Choroid plexus epithelial cell (primary cell): ENCODE data around the gene CMIP.
A peak's percentile ranks its signal among the peaks of the same experiment; 100 is the strongest.
"Not testable (repeated sequence)": the region's sequence is repeated elsewhere in the genome, so short reads cannot be mapped to it uniquely, and the experiment has no call there.

Experiments
- DNase-seq: peaks from one replicate; pipeline ENCODE4 v3.0.0-alpha.2; 2010; ENCODE audit warnings: low read depth
- H3K4me3 ChIP-seq: 2 replicates; pipeline ENCODE4 v1.5.1; 2011; ENCODE audit warnings: low read depth, mild to moderate bottlenecking, control low read depth, low read length, moderate library complexity
- TF ChIP-seq, protein P1 (sequence below): conservative IDR thresholded peaks from 2 replicates; pipeline ENCODE4 v1.5.1; 2011; ENCODE audit warnings: low read depth, mild to moderate bottlenecking, control low read depth, inconsistent platforms, low read length, moderate library complexity

CMIP gene

DNA sequence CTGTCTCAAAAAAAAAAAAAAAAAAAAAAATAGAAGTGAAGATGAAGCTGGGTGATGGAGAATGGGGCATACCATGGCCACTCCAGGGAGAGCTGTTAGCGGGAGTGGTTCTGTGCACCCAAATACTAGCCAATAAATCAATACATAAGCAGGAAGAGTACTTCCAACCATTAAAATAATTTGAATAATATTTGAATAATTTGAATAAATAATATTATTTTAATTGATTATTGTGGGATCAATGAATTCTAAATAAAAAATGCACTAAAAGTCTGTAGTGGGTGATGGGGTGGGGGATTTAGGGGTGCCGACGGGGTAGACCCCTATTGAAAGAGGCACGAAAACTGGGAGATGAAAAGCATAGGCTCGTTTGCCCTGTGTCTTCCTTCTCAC lies 41.4 kb upstream of the CMIP start:
- H3K4me3 ChIP-seq = no peak overlapping the region
- no peak for DNase-seq
- TF ChIP-seq, protein P1, sequence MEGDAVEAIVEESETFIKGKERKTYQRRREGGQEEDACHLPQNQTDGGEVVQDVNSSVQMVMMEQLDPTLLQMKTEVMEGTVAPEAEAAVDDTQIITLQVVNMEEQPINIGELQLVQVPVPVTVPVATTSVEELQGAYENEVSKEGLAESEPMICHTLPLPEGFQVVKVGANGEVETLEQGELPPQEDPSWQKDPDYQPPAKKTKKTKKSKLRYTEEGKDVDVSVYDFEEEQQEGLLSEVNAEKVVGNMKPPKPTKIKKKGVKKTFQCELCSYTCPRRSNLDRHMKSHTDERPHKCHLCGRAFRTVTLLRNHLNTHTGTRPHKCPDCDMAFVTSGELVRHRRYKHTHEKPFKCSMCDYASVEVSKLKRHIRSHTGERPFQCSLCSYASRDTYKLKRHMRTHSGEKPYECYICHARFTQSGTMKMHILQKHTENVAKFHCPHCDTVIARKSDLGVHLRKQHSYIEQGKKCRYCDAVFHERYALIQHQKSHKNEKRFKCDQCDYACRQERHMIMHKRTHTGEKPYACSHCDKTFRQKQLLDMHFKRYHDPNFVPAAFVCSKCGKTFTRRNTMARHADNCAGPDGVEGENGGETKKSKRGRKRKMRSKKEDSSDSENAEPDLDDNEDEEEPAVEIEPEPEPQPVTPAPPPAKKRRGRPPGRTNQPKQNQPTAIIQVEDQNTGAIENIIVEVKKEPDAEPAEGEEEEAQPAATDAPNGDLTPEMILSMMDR = no peak

DNA sequence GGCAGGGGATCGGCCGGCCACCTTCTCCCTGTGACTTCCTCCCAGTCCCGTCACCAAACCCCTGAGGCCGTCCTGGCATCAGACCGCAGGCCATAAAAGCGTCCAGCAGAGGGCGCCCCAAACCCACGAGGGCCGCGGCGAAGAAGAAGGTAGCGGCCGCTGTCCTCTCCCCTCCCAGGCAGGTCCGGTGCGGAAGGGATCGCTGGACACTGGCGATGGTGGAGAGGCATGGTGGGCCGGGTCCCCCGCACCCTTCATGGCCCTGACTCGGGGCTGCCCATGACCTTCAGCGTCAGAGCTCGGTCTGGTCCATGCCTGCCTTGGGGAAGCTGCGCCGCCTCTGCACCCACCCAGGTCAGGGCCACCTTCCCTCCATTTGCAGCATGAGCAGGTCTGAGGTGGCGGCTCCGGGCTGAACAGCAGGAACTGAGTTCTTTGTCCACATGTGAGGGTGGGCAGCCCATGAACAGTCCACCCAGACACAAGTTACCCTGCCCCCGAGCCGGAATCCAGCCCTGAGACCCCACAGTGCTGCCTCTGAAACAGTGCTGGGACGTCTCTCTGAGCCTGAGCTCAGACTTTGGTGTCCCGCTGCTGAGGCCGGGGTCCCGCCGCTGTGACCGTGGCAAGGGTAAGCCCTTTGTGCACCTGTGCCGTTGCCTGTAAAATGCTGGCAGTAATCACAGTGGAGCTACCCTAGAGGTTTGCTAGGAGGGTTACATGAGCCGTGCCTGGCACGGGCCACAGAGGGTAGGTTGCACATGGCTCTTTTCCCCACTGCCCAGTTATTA lies 40.8 kb upstream of the CMIP start:
- DNase-seq = peak; percentile 71
- TF ChIP-seq, protein P1 = peak; percentile 91
- peak overlapping the region; percentile 40 for H3K4me3 ChIP-seq

DNA sequence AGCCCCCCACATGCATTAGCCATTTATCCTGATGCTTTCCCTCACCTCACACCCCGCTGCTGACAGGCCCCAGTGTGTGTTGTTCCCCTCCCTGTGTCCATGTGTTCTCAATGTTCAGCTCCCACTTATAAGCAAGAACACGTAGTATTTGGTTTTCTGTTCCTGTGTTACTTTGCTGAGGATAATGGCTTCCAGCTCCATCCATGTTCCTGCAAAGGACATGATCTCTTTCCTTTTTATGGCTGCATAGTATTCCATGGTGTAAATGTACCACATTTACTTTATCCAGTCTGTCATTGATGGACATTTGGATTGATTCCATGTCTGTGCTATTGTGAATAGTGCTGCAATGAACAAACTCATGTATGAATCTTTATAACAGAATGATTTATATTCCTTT lies 39.6 kb upstream of the CMIP start:
- DNase-seq, H3K4me3 ChIP-seq: not testable (repeated sequence)

DNA sequence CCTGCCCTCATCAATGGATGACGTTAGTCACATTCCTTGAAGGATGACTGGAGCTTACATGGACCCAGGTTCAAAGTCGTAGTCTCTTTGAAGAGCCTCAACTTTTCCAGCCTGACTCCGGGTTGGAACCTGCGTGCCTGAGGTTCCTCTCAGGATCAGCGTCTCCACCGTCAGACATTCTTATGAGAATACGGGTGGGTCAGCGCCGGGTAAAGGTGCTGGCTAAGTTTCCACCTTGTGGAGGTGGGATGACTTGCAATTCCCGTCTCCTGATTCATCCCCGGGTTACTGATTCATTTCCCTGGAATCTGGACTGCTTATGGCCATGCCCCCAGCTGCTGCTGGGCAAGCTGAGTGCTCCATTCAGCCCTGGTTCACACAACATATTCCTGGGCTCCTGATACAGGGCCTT lies 38.9 kb upstream of the CMIP start:
- no peak overlapping the region for H3K4me3 ChIP-seq
- DNase-seq = peak; percentile 93
- TF ChIP-seq, protein P1 = peak; percentile 31

DNA sequence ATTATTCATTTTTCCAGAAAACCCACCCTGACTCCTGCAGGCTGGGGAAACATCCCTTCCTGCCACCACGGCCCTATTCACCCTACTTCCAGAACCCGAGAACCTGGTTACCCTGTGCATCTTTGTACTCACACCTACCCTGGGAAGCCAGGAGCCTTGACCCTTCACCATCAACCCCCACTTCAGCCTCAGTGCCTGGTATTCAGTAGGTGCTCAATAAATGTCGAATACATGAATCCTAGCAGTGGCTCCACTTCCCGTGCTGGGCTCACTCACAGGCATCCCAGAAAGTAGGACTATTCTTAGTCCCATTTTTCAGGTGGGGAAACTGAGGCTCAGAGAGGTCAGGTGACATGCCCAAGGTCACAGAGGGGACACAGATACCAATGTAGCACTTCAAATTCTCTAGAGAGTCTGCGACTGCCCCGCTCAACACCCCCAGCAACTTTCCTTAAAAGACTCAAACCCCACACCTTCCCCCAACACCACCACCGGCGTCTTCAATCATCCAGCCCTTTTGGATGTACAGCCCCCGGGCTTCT lies 36.1 kb upstream of the CMIP start:
- TF ChIP-seq, protein P1 = no peak

DNA sequence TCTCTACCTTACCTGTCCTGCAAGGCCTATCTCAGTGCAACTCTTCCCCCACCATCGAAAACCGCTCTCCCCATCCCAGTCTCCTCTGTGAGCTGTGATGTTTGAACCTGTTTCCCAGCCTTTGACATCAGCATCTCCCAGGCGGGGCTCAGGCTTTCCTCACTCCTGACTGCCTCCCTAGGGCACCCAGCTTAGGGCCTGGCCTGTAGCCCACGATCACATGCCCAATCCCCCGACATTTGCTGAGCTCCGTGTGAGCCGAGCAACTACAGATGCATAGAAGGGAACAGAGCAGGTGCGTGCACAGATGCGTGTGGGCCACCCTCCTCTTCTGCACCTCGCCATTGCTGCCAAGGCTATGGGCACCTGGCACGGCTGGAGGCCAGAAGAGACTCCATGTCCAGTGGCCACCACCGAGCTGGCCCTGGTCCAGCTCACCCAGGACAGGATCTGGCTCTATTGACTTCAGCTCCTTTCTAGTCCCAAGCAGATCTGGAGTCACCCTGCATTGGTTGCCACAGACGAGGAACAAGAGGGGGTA lies 35.5 kb upstream of the CMIP start:
- no peak overlapping the region for H3K4me3 ChIP-seq
- TF ChIP-seq, protein P1 = no peak
- DNase-seq = no peak

More for the DNA sequence above, 36.1 kb upstream of the CMIP start:
- DNase-seq = no peak
- H3K4me3 ChIP-seq = no peak overlapping the region

DNA sequence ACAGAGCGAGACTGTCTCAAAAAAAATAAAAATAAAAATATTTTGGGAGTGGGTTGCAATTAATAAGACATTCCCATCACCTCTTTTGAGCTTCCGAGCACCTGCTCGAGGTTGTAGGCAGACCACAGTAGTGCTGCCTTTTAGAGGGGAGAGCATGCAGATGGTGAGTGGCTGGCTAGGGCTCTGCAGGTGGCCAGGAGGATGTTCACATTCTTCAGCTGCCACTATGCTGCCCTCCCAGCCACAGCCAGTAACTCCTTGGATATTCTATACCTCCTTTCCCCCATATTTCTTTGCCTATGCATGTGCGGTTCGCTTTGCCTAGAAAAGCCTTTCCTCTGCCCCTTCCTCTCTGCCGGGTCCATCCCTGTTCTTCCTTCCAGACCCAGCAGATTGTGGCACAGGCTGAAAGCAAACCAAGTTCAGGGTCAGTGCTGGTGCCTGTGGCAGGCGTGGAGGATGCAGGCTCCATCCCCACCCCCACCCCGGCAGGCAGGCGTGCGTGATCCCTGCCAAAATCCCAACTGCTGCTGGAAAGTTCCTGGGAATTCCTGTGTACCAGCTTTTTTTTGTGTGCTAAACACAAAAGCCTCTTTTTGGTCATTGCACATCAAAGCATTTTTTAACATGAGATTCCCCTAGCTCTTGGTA lies 33.8 kb upstream of the CMIP start:
- TF ChIP-seq, protein P1 = no peak
- DNase-seq = no peak
- no peak overlapping the region for H3K4me3 ChIP-seq
